ACC112 (cell line): ENCODE data around the gene DGKI.

Experiments used
- H2AFZ ChIP-seq: fragments of 200-600 bp; sonication (generic); one replicate; pipeline ENCODE4 v1.6.0; 2017; ENCODE audit warnings: antibody characterized with exemption, low read length; ENCODE audit not compliant: unreplicated experiment
- H3K27ac ChIP-seq: fragments of 200-600 bp; sonication (generic); 2 replicates; pipeline ENCODE4 v1.5.1; 2014; ENCODE audit warnings: low read depth, mild to moderate bottlenecking, antibody characterized with exemption, low read length, moderate library complexity
- H3K27me3 ChIP-seq: fragments of 200-600 bp; sonication (generic); 2 replicates; pipeline ENCODE4 v1.6.1; 2014; ENCODE audit warnings: mild to moderate bottlenecking, antibody characterized with exemption, low read length, moderate library complexity, mixed read lengths; ENCODE audit not compliant: insufficient read depth
- H3K36me3 ChIP-seq: fragments of 200-600 bp; sonication (generic); 2 replicates; pipeline ENCODE4 v1.6.1; 2016; ENCODE audit warnings: mild to moderate bottlenecking, antibody characterized with exemption, low read length, moderate library complexity, mixed read lengths; ENCODE audit not compliant: insufficient read depth
- H3K4me1 ChIP-seq: fragments of 200-600 bp; sonication (generic); one replicate; pipeline ENCODE4 v1.6.1; 2016; ENCODE audit warnings: low read length, mixed read lengths; ENCODE audit not compliant: insufficient read depth, unreplicated experiment, control insufficient read depth
- H3K4me3 ChIP-seq: fragments of 200-600 bp; sonication (generic); 2 replicates; pipeline ENCODE4 v1.5.1; 2014; ENCODE audit warnings: mild to moderate bottlenecking, low read depth, low read length
- H3K79me2 ChIP-seq: fragments of 200-600 bp; sonication (generic); one replicate; pipeline ENCODE4 v1.6.0; 2016; ENCODE audit warnings: low read length; ENCODE audit not compliant: control insufficient read depth, unreplicated experiment, insufficient read depth

DGKI gene

GRCh38 chr7:137635132-137635531 lies 211.6 kb downstream of the DGKI start:
- no peaks in the 10 kb centered on the region for H3K79me2 ChIP-seq
- no peaks in the 10 kb centered on the region for H3K27me3 ChIP-seq
- H3K27ac ChIP-seq: no peak overlapping the region
- H3K4me3 ChIP-seq: no peak overlapping the region
- no peak overlapping the region for H2AFZ ChIP-seq
- H3K36me3 ChIP-seq: no peaks in the 10 kb centered on the region
- peaks cover under 1% of the 10 kb centered on the region for H3K4me1 ChIP-seq

DNA sequence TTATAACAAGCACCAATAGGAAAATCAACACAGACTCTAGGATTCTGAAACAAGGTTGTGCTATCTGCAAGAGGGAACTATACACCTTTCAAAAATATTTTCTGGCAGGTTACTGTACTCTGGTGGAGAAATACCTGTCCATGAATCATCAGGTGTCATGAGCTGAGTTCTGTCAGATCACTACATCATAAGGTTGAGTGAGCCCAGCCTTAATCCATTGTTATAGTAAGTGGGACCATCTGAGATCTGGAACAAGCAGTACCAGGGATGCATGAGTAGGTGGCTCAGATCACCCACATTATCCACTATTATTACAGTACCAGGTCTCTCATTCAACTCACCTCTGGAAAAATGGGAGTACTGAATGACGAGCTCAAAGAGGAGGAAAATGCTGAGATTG lies 212.4 kb downstream of the DGKI start:
- H3K27me3 ChIP-seq: no peaks in the 10 kb centered on the region
- no peaks in the 10 kb centered on the region for H3K36me3 ChIP-seq
- H3K27ac ChIP-seq: no peak overlapping the region
- no peak overlapping the region for H3K4me3 ChIP-seq
- no peaks in the 10 kb centered on the region for H3K4me1 ChIP-seq
- H2AFZ ChIP-seq: no peak overlapping the region
- H3K79me2 ChIP-seq: no peaks in the 10 kb centered on the region

DNA sequence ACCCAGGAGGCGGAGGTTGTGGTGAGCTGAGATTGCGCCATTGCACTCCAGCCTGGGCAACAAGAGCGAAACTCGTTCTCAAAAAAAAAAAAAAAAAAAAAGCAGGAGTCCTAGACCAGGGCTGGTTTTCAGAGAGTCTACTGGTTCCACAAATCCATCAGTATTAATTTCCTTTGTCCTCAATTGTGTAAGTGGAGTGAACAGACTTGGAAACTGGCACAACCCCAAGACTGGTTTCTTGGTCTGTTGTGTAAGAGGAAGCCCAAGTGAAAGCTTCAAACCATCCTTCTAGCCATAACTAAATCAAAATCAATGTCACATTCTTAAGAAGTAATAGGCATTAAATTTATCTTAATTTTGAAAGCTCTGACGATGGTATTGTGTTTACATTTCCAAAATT lies 213.6 kb downstream of the DGKI start:
- H3K27ac ChIP-seq: no peak overlapping the region
- H2AFZ ChIP-seq: no peak overlapping the region
- no peaks in the 10 kb centered on the region for H3K27me3 ChIP-seq
- H3K36me3 ChIP-seq: no peaks in the 10 kb centered on the region
- H3K79me2 ChIP-seq: no peaks in the 10 kb centered on the region
- H3K4me3 ChIP-seq: no peak overlapping the region
- H3K4me1 ChIP-seq: no peaks in the 10 kb centered on the region

DNA sequence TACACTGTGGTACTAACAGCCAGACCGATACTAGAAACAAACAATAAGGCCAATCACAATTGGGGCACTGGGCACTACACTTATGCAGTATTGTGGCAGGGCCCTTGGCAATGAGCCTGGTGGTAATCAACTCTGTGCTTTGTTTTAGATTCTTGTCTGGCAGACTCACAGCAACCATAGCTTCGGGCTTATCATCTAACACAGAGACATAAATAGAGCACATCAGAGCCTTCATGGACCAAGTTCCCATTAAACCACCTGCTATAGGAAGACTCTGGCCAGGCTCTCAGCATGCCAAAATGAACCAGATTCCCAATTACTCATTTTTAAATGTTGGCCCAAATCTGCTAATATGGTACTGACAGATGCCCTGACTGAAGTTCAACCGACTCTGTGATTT lies 218.6 kb downstream of the DGKI start:
- Histone ChIP-seq H3K79me2 (no peaks in the 10 kb centered on the region), H2AFZ (no peak overlapping the region), H3K27ac (no peak overlapping the region), H3K36me3 (peaks cover 3% of the 10 kb centered on the region; the same call in 1 of the 2 replicates), H3K4me3 (no peak overlapping the region), H3K4me1 (no peaks in the 10 kb centered on the region), H3K27me3 (no peaks in the 10 kb centered on the region)

GRCh38 chr7:137626469-137627067 lies 220.2 kb downstream of the DGKI start:
- Histone ChIP-seq H3K27me3 (no peaks in the 10 kb centered on the region), H2AFZ (no peak overlapping the region), H3K36me3 (peaks cover 3% of the 10 kb centered on the region; the same call in 1 of the 2 replicates), H3K4me3 (no peak overlapping the region), H3K4me1 (no peaks in the 10 kb centered on the region), H3K79me2 (no peaks in the 10 kb centered on the region), H3K27ac (no peak overlapping the region)

GRCh38 chr7:137625197-137625596 lies 221.6 kb downstream of the DGKI start:
- Histone ChIP-seq H3K27ac (no peak overlapping the region), H3K36me3 (peaks cover 3% of the 10 kb centered on the region; the same call in 1 of the 2 replicates), H2AFZ (no peak overlapping the region), H3K27me3 (no peaks in the 10 kb centered on the region), H3K79me2 (no peaks in the 10 kb centered on the region), H3K4me3 (no peak overlapping the region), H3K4me1 (no peaks in the 10 kb centered on the region)

DNA sequence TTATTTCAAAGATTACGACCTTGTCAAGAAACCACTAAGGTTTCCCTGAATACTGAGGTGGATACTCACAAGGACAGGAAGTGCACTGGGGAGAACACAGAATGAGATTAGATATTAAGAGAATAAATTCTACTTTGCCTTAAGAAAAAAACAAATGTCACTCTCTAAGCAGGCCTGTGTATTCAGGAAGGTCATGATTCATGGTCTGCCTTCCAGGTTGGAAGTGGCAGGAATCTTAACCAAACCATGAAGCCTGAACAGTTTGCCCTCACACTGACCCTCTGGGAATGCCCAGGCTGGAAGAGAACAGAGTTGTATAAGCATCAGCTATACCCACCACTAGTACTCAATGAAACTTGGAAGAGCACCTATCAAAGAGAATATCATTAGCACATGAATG lies 227.6 kb downstream of the DGKI start:
- Histone ChIP-seq H3K36me3 (peaks cover 5% of the 10 kb centered on the region), H3K4me1 (no peaks in the 10 kb centered on the region), H3K27ac (no peak overlapping the region), H3K27me3 (no peaks in the 10 kb centered on the region), H3K79me2 (no peaks in the 10 kb centered on the region), H2AFZ (no peak overlapping the region), H3K4me3 (no peak overlapping the region)

- H3K4me3 ChIP-seq: no peak overlapping the region
- no peak overlapping the region for H3K27ac ChIP-seq
- H3K4me1 ChIP-seq: no peaks in the 10 kb centered on the region
- no peak overlapping the region for H2AFZ ChIP-seq
- no peaks in the 10 kb centered on the region for H3K79me2 ChIP-seq
- peaks cover 5% of the 10 kb centered on the region for H3K36me3 ChIP-seq
- no peaks in the 10 kb centered on the region for H3K27me3 ChIP-seq
Measured at GRCh38 chr7:137618748-137619147, 228.0 kb downstream of the DGKI start.

GRCh38 chr7:137613006-137613525 lies 233.7 kb downstream of the DGKI start:
- Histone ChIP-seq H3K4me1 (peaks cover 6% of the 10 kb centered on the region), H3K79me2 (no peaks in the 10 kb centered on the region), H3K27ac (no peak overlapping the region), H3K4me3 (no peak overlapping the region), H2AFZ (no peak overlapping the region), H3K36me3 (peaks cover 5% of the 10 kb centered on the region), H3K27me3 (no peaks in the 10 kb centered on the region)

GRCh38 chr7:137611606-137612005 lies 235.2 kb downstream of the DGKI start:
- no peak overlapping the region for H3K4me3 ChIP-seq

DNA sequence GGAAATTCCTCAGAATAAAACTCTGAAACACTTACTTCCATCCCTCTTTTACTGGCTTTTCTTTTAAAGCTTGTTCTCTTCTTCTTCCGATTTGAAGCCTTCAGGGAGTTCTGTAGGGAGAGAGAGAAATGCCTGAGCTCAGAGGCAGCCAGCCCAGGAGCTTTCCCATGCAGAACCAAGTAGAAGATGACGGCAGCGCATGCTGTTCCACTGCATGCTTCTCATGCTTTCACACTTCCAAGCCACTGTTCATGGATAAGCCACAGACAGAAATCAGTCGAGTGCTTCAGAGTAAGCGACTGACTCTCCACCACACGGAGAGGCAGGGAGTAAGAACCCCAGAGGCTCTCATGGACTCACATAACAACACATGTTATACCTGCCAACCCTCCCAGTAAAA lies 237.3 kb downstream of the DGKI start:
- H3K27ac ChIP-seq: no peak overlapping the region
- no peak overlapping the region for H2AFZ ChIP-seq
- H3K27me3 ChIP-seq: no peaks in the 10 kb centered on the region
- H3K79me2 ChIP-seq: no peaks in the 10 kb centered on the region
- peaks cover 6% of the 10 kb centered on the region for H3K4me1 ChIP-seq
- no peaks in the 10 kb centered on the region for H3K36me3 ChIP-seq
- H3K4me3 ChIP-seq: no peak overlapping the region

More at GRCh38 chr7:137611606-137612005, 235.2 kb downstream of the DGKI start:
- Histone ChIP-seq H2AFZ (no peak overlapping the region), H3K79me2 (no peaks in the 10 kb centered on the region), H3K27ac (no peak overlapping the region), H3K4me1 (peaks cover 6% of the 10 kb centered on the region), H3K27me3 (no peaks in the 10 kb centered on the region), H3K36me3 (no peaks in the 10 kb centered on the region; the same call in 1 of the 2 replicates)
